ENCODE data around the gene SPATA2L.

GRCh38 chr16:89697161-89697615 is 4.3 kb downstream of the SPATA2L start:
- no peak for TF ChIP-seq CTCF (optimal IDR thresholded peaks at IDR 0.05 in 1 of 3, IDR thresholded peaks at IDR 0.05 in 1 of 3, conservative IDR thresholded peaks at IDR 0.05 in 1 of 3; ENCODE audit: extremely low read depth in 1 of 3, insufficient read depth in 2 of 3, low read length in 3 of 3)
- no peak for TF ChIP-seq EZH2 (IDR thresholded peaks at IDR 0.05; ENCODE audit: low read length)
